ENCODE data around the gene CYB5D1.

Gene CYB5D1

GRCh38 chr17:7833795-7834541 lies 23.8 kb upstream of the CYB5D1 start, which contains the start of gene KDM6B:
Gene KDM6B (plus strand): TSS chr17:7834217. CDS start chr17:7845555, 11,338 bp downstream.
- no peak for DNase-seq

GRCh38 chr17:7834542-7834956 lies 23.3 kb upstream of the CYB5D1 start:
- no peak for DNase-seq

DNA sequence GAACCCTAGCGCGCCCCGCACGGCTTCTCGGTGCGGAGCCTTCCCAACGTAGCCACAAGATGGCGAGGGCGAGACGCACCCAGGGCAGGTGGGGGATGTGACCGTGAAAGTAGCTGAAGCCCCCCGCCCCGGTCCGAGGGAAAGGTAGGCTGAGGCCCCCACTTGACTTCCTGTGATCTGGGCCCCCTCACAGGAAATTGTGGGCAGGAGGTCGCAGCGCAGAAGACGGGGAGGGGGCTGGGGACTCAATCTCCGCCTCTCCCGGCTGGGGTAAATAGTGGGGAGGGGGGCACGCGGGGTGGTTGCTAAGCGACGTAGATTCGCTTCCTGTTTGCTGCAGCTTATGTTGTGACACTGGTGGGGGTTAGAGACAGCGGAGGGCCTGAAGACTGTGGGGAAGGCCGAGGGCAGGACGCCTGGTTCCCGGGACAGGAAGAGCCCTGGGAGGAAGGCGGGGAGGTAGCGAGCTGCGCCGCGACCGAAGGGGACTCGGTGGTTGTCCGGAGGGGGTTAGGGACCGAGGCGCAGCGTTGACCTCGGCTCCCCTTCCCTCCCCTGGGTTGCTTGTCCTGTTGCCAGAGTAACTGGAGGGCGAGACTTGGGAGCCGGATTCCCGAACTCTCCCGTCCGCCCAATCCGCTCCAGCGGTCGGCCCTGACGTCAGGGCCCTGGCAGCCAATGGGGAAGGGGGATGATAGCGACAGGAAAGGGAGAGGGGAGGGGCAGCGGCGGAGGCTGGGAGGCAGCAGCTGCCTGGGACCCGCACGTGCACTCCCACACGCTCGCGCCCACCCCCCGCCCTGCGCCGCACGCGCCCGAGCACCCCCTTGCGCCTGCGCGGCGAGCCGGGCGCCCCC lies 22.6 kb upstream of the CYB5D1 start:
- peak; percentile 71 for DNase-seq

DNA sequence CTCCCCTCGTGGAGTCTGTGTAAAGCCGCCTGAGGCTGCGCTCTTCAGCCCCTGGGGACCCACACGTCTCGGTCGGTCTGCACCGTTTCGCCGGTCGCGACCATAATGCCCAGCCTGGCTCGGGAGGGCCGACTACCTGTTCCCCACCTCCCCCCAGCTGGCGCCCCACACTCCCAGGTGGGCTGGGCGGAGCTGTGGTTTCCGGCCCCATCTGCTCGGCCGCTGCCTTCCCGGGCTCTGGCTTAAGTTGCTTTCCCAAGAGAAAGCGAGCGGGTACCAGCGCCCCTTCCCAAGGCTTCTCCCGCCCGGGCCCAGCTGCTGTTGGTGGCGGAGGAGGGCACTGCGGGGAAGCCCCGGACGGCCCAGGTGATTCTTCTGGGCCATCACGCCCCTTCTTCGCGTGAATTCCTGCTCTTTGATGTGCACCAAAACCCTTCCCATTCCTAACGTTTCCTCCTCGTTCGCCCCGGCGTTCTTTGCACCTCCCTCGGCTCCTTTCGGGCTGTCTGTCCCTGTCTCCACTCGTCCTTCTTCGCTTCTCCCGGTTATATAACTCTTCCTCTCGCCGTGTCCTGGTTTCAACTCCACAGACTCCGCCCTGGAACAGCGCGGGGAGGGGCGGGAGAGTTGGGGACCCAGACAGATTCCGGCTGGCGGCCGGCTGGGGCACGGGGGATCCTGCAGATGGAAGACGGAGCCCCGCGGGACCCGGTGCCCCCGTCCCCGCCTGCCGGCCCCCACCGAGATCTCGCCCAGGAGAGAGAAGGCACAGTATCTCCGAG lies 21.8 kb upstream of the CYB5D1 start:
- no peak for DNase-seq

DNA sequence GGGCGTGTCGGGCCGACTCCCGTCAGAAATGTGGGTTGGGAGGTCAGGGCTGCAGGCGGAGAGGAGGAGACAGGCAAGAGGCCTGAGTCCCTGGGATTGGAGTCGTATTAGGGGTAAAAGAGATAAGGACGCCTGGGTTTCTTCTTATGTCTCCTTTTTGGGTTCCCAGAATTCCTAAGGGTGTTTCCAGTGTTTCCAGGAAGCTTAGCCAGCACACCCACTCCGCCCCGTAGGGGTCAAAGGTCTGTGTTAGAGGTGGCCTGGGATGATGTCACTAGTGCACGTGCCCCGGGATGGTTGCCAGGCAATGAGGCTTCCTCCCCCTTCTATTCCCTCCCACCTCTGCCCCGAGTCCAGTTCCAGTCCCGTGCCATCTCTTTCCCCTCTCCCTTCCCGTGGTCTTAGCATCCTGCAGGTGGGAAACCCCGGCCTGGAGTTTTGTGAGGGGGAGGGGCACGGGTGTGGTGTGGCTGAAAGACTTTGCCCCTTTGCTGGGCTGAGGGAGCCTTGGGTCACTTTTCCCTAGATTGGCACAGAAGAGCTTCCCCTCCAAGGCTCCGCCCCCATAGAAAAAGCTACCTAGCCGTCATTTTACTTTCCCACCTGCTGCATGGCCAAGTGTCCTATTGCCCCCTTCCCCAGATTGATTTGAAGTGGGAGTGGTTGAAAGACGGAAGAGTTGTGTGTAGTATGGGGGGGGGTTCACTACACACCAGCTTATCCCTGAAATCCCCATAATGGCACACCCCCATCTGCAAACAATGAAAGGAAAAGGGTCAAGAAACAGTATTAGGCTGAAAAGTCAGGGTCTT lies 21.0 kb upstream of the CYB5D1 start:
- peak; percentile 93 for DNase-seq

DNA sequence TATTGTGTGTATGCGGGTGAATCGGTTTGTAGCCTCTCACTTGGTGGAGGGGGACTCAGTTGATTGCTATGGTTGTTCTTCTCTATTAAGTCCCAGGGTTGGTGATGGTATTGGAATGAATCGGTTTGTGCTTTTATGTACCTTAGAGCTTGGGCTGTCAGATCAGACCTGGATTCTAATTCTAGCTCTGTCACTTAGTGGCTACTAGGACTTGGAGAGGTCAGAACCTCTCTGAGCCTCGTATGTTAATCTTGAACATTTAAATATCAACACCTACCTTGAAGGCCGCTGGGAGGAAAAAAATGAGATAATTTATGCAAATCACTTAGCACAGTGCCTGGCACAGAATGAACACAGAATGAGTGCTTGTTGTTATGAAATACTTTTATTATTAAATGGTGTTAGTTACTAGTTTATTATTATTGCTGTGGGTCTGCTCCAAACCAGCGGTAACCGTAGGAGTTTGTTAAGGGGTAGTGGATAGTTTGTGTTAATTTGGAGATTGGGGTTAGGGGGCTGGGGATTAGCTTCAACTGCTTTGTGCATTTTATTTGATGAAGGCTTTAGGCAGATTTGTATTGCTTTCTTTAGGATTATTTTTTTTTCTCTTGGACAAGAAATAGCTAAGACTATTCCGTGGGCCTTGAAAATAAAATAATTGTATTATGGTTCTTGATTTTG lies 20.3 kb upstream of the CYB5D1 start:
- DNase-seq = no peak

DNA sequence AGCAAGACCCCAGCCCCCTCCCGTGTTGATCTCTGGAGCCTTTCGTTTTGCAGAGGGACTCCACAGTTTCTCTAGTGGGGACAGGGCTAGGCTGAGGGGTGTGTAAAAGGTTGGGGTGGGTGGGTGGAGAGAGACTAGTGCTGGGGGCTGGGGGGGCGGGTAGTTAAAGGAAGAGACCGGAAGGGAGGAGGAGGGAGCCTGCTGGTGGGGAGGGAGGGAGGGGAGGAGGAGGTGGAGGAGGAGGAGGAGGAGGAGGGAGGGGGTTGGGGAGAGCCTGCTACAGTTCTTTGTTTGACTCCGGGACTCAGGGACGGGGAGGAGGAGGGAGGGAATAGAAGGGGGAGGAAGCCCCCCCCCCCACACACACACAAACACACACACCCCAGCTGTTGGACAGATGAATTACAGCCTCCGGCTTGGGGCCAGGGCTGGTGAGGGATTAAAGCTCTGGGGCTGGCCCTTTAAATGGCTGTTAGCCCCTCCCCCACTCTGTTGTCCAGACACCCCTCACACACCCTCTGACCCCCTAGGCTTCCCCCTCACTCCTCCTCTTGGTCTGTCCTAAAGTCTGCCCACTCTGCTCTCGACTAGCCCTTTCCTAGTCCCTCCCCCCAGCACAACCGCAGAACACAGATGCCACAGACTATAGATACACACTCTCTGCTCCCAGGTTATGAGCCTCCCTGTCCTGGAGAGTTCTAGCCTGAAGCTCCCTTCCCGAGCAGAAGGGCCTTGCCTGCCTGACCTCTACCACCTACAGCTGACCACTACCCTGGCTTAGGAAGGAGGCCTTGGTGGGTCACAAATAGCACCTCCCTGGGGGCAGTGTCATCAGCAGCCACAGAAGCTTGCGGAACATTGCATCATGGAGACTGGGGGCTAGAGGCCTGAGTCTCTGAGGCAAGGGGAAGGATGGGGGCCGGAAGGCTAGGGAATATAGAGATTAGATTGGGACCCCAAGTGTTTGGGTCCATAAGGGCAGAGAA lies 19.4 kb upstream of the CYB5D1 start:
- DNase-seq = no peak

- DNase-seq = no peak
These were observed 18.5 kb upstream of the CYB5D1 start for GRCh38 chr17:7839190-7839875.

- DNase-seq = no peak
These were observed 17.9 kb upstream of the CYB5D1 start for GRCh38 chr17:7839876-7840261.

- DNase-seq = no peak
These were observed 17.4 kb upstream of the CYB5D1 start for GRCh38 chr17:7840441-7840840.

DNA sequence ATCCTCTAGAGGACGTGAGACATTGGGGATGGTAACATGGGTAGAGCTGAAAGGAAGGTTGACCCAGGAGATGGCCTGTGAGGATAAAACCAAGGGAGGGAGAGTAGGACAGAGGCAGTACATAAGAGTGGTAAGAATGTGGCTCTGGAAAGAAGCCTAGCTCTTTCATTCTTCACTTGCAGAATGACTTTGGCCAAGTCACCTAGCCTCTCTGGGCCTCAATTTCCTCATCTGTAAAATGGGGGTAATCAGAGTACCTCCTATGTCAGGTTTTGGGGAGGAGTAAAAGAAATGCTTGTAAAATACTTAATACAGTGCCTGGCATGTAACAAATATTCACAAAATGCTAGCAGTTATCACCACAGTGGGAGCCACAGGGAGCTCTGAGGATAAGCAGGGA lies 16.9 kb upstream of the CYB5D1 start:
- no peak for DNase-seq

DNA sequence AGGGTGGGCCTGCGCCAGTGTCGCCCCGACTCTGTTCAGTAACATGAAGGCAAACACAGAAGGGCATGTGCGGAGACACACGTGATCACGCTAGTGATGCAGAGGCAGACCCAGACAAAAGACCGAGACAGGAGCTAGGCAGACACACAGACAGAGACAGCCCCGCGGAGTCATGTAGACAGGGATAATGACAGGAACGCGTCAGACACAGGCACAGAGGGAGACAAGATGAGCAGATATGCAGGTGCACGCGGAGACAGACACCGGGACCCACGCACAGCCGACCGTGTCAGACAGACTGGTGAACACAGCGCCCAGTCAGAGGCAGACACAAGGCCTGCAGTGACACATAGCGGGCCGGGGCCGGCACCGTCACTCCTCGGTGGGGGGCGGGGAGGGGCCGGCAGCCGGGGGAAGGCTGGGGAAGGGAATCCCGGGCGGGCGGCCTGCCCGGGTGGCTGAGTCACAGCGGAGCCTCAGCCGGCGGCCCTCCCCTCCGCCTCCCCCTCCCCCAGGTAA lies 16.3 kb upstream of the CYB5D1 start:
- DNase-seq = no peak

DNA sequence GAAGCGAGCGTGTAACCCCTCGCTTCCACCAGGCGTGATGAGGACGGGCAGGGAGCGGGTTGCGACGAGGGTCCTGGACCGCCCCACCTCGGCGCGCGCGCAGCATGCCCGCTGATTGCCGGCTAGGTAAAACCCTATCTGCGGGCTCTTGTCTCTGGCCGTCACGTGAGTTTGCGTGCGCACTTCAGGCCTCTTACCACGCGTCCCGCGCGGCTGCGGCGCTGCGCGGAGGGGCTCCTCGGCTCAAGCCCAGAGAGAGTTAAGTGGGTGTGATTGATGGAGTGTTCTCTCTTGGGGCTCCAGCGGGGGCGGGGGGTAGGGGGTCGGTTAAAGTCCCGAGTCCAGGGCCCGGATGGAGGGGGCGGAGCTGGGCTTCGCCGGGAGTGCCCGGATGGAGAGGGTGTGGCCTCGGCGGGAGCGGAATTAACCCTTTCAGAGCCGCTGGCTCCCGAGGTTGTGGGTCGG lies 15.9 kb upstream of the CYB5D1 start:
- peak; percentile 51 for DNase-seq

DNA sequence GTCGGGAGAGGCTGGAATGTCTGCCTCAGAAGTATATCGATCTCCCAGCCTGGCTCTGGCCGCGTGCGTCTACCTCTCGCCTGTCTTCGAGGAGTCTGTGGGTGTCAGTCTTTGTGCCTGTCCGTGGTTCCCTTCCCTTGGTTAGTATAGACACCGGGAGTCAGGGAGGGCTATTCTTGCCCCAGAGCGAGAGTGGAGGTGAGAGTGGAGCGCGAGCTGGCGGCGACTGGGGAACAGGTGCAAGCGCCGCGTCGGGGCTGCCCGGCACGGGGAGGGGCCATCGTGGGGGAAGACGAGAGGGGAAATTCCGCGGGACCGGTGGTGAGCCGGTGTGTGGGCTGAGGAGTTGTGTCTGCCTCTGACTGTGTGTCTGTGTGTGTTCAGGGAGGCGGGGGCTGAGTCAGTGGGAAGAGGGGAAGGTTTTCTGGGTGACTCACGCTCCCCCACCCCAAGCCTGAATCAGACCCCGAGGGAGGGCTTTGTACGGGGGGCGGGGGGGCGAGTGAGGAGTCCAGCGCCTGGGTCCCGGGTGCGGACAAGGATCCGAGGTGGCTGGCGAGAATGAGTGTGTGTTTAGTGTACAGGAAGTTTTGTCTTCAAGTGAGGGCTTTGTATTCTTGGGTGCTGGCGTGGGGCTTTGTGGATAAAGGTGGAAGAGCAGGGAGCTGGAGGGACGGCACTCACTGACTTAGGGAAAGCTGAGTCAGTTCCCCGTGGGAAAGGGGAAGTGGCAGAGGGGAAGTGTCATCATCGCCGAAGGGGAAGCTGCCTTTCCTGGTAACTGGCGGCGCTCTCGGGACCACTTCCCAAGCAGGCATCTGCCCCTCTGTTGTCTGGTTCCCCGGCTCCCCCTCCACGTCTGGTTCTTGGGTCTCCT lies 15.2 kb upstream of the CYB5D1 start:
- DNase-seq = no peak

DNA sequence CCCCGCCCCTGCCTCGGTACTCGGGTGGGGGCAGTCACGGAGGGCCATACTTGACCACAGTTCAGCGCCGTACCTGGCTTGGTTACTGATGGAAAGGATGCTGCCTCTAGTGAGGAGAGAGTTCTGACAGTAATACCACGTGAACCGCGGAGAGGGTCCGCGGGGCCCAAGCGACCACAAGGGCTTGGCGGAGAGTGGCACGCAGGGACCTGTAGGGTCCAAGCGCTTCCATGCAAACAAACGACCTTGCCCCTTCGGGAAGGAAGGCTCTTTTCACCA lies 14.6 kb upstream of the CYB5D1 start:
- DNase-seq = no peak

- no peak for DNase-seq
These were observed 14.1 kb upstream of the CYB5D1 start for GRCh38 chr17:7843536-7844291.

GRCh38 chr17:7844292-7845154 lies 13.3 kb upstream of the CYB5D1 start:
- peak; percentile 57 for DNase-seq

Data from NCI-H1436 treated with DMSO at 0.1 percent for 48 hours (cell line).